ENCODE measurements around the gene LIN7B. TPM values are rescaled to one million over a fixed set of nuclear protein-coding genes. Genes with fewer than 3 reads are reported as not detected.

LIN7B gene
- total RNA-seq (2022): 7.0 and 7.5 TPM in 2 replicates
- Bru-seq, nascent RNA: percentile 32 among the genes with signal in this experiment
- percentile 47 among the genes with signal in this experiment for BruChase-seq, experiment 1, labeled RNA remaining after a 6-hour chase
- percentile 44 among the genes with signal in this experiment for BruChase-seq, experiment 2, labeled RNA remaining after a 2-hour chase
- long read RNA-seq, partial matches to known transcripts: 3 of 16 reads
- long read RNA-seq, other reads (novel, unspliced or antisense): 9 of 16 reads

GRCh38 chr19:49113762-49114629 lies at the start of gene LIN7B:
Gene LIN7B (plus strand): TSS chr19:49114370. CDS start chr19:49114405, 35 bp downstream.
- peak; percentile 91 for DNase-seq
- Mint-ChIP-seq H3K4me1 (ENCODE audit: low read depth, unreplicated experiment) (peaks cover 36% of the 10 kb centered on the region), H3K36me3 (ENCODE audit: insufficient read depth, unreplicated experiment) (peaks cover 40% of the 10 kb centered on the region), H3K27me3 (ENCODE audit: unreplicated experiment) (no peaks in the 10 kb centered on the region), H3K9me3 (ENCODE audit: low read depth, unreplicated experiment) (no peaks in the 10 kb centered on the region), H3K27ac (ENCODE audit: unreplicated experiment) (peak within 1 kb of the TSS; percentile 37), H3K4me3 (ENCODE audit: low read depth, unreplicated experiment) (peak within 1 kb of the TSS; percentile 74)
- intact Hi-C loops (cut with micrococcal nuclease; ENCODE audit: unreplicated experiment): no loop called here
- TF ChIP-seq CTCF (IDR thresholded peaks at IDR 0.05; ENCODE audit: unreplicated experiment): peak; percentile 73
- no TSS peak for BruUV-seq (replicated peaks)
- CTCF ChIA-PET: interaction anchor here (0.9 to 2.2 kb wide), 8 partner anchors 14 to 121 kb away, joined by 3 to 27 read pairs (median 8); partner anchors contain the start of genes GYS1 and RUVBL2

GRCh38 chr19:49064768-49065611 lies 49.2 kb upstream of the LIN7B start, which contains the start of gene NTF4:
Gene NTF4 (minus strand): TSS chr19:49064818. CDS start chr19:49061997, 2,821 bp downstream.
- H3K36me3 Mint-ChIP-seq (ENCODE audit: insufficient read depth, unreplicated experiment): peaks cover 16% of the 10 kb centered on the region
- H3K27me3 Mint-ChIP-seq (ENCODE audit: unreplicated experiment): peaks cover 51% of the 10 kb centered on the region
- BruUV-seq (replicated peaks): no TSS peak
- CTCF ChIA-PET: interaction anchor here (0.6 to 1.8 kb wide), 4 partner anchors 8 to 282 kb away, joined by 3 to 10 read pairs (median 8); partner anchors contain the start of genes GYS1 and RUVBL2
- H3K9me3 Mint-ChIP-seq (ENCODE audit: low read depth, unreplicated experiment): peaks cover 3% of the 10 kb centered on the region
- TF ChIP-seq CTCF (IDR thresholded peaks at IDR 0.05; ENCODE audit: unreplicated experiment): no peak
- peaks cover 9% of the 10 kb centered on the region for H3K4me1 Mint-ChIP-seq (ENCODE audit: low read depth, unreplicated experiment)
- H3K4me3 Mint-ChIP-seq (ENCODE audit: low read depth, unreplicated experiment): peak within 1 kb of the TSS; percentile 29
- no peak within 1 kb of the TSS for H3K27ac Mint-ChIP-seq (ENCODE audit: unreplicated experiment)
- peak; percentile 66 for DNase-seq
- intact Hi-C loops (cut with micrococcal nuclease; ENCODE audit: unreplicated experiment): no loop called here

GRCh38 chr19:49065905-49066512 lies 48.2 kb upstream of the LIN7B start:
- Mint-ChIP-seq H3K4me3 (ENCODE audit: low read depth, unreplicated experiment) (no peak overlapping the region), H3K36me3 (ENCODE audit: insufficient read depth, unreplicated experiment) (peaks cover 11% of the 10 kb centered on the region), H3K27ac (ENCODE audit: unreplicated experiment) (no peak overlapping the region), H3K4me1 (ENCODE audit: low read depth, unreplicated experiment) (peaks cover 2% of the 10 kb centered on the region), H3K27me3 (ENCODE audit: unreplicated experiment) (peaks cover 60% of the 10 kb centered on the region), H3K9me3 (ENCODE audit: low read depth, unreplicated experiment) (peaks cover 7% of the 10 kb centered on the region)
- no peak for DNase-seq
- intact Hi-C loops (cut with micrococcal nuclease; ENCODE audit: unreplicated experiment): no loop called here
- CTCF ChIA-PET: interaction anchor here (0.5 to 1.8 kb wide), 3 partner anchors 7 to 417 kb away, joined by 4 to 10 read pairs (median 5); no protein-coding TSS in a partner anchor
- no peak for TF ChIP-seq CTCF (IDR thresholded peaks at IDR 0.05; ENCODE audit: unreplicated experiment)
- no TSS peak for BruUV-seq (replicated peaks)
